Measurements from ENCODE around the gene CCDC78. TPM values are rescaled to one million over a fixed set of nuclear protein-coding genes. Genes with fewer than 3 reads are reported as not detected.
A peak's percentile ranks its signal among the peaks of the same experiment; 100 is the strongest.

CCDC78 gene
- total RNA-seq, 4 donors from 2014 or later, result 0.40 to 24.3 (median 0.98) TPM

- peaks cover 28 to 39% (median 35%) of the 10 kb centered on the region in 4 donors for H3K4me1 ChIP-seq
- intact Hi-C loops (cut with DNase I; ENCODE audit: low total_unique reads) (no loop called here), in situ Hi-C loops (cut with MboI; ENCODE audit: low pct_ligation_motif_present in 1 of 4, low pct_unique_long_range_greater_than_20kb in 1 of 4, low sequenced_read_pairs in 3 of 4) (no loop called here)
- H3K9me3 ChIP-seq, result no peaks in the 10 kb centered on the region
- no peaks in the 10 kb centered on the region for H3K36me3 ChIP-seq
- DNase-seq, result no peak
- peak overlapping the region in 1 of 4 donors; percentile 44 for H3K4me3 ChIP-seq
- TF ChIP-seq POLR2A (IDR thresholded peaks at IDR 0.05), result no peak
- TF ChIP-seq EP300 (IDR thresholded peaks at IDR 0.05; ENCODE audit: low read depth), result no peak
- TF ChIP-seq CTCF (IDR thresholded peaks at IDR 0.05), result no peak
- TF ChIP-seq POLR2AphosphoS5 (IDR thresholded peaks at IDR 0.05), result no peak
- 28% methylated on average over 8 of the region's 9 CpGs; no CpG with 5 or more reads in 1 of the 2 donors for WGBS, 2 donors (ENCODE audit: low coverage in 1 of 2)
- no peak overlapping the region for H3K27ac ChIP-seq
- peaks cover 45% of the 10 kb centered on the region for H3K27me3 ChIP-seq
Measured at GRCh38 chr16:726188-726437, 130 bp downstream of the CCDC78 start.

DNA sequence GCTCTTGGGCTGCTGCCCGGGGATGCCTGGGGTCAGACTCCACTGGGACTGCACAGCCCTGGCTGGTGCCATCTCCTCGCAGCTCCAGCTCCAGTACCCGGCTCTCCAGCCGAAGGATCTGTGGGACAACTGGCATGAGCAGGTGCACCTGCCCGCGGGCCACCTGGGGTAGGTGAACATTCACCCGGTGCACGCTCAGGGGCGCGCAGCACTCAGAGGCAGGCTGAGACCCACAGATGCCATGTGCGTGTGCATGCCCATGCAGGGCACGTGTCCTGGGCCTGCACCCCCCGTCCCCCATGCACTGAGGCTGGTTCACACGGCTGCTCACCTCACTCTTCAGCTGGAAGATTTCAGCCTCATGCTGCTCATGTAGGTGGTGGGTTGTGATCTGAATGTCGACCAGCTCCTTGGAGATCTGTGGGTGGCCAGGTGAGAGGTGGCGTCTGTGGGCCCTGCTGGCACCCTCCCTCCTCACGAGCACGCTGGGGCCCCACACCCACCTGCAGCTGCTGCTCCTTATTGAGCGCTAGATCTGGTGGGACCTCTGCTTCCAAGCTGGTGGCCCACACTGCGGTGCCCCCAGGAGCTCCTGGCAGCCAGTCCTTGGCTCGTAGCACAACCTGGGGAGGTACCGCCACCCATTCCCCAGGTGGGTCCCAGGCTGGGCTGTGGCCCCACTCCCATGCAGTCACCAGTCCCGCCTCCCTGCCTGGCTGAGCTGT, 618 bp downstream of the CCDC78 start:
- intact Hi-C loops (cut with DNase I; ENCODE audit: low total_unique reads), result no loop called here
- 52% methylated on average over 18 of the region's 23 CpGs; no CpG with 5 or more reads in 1 of the 2 donors for WGBS, 2 donors (ENCODE audit: low coverage in 1 of 2)
- in situ Hi-C loops (cut with MboI; ENCODE audit: low pct_ligation_motif_present in 1 of 4, low pct_unique_long_range_greater_than_20kb in 1 of 4, low sequenced_read_pairs in 3 of 4), result no loop called here
- Histone ChIP-seq H3K4me3 (no peak overlapping the region), H3K9me3 (no peaks in the 10 kb centered on the region), H3K27ac (no peak overlapping the region), H3K27me3 (peaks cover 45% of the 10 kb centered on the region), H3K4me1 (peaks cover 28 to 41% (median 36%) of the 10 kb centered on the region in 4 donors), H3K36me3 (no peaks in the 10 kb centered on the region)
- TF ChIP-seq POLR2AphosphoS5 (IDR thresholded peaks at IDR 0.05) (no peak), POLR2A (IDR thresholded peaks at IDR 0.05) (no peak), EP300 (IDR thresholded peaks at IDR 0.05; ENCODE audit: low read depth) (no peak), CTCF (IDR thresholded peaks at IDR 0.05) (no peak)
- no peak for DNase-seq

GRCh38 chr16:725041-725376, 1.2 kb downstream of the CCDC78 start:
- peaks cover 31 to 48% (median 42%) of the 10 kb centered on the region in 4 donors for H3K4me1 ChIP-seq
- no peak overlapping the region for H3K4me3 ChIP-seq
- in situ Hi-C loops (cut with MboI; ENCODE audit: low pct_ligation_motif_present in 1 of 4, low pct_unique_long_range_greater_than_20kb in 1 of 4, low sequenced_read_pairs in 3 of 4) (no loop called here), intact Hi-C loops (cut with DNase I; ENCODE audit: low total_unique reads) (no loop called here)
- H3K27me3 ChIP-seq, result peaks cover 45% of the 10 kb centered on the region
- no peaks in the 10 kb centered on the region for H3K36me3 ChIP-seq
- H3K27ac ChIP-seq, result no peak overlapping the region
- no peak for TF ChIP-seq POLR2AphosphoS5 (IDR thresholded peaks at IDR 0.05)
- TF ChIP-seq POLR2A (IDR thresholded peaks at IDR 0.05), result no peak
- TF ChIP-seq EP300 (IDR thresholded peaks at IDR 0.05; ENCODE audit: low read depth), result no peak
- no peak for TF ChIP-seq CTCF (IDR thresholded peaks at IDR 0.05)
- no peak for DNase-seq
- WGBS, 2 donors (ENCODE audit: low coverage in 1 of 2), result 67% methylated on average over 2 of the region's 7 CpGs; no CpG with 5 or more reads in 1 of the 2 donors
- H3K9me3 ChIP-seq, result no peaks in the 10 kb centered on the region

DNA sequence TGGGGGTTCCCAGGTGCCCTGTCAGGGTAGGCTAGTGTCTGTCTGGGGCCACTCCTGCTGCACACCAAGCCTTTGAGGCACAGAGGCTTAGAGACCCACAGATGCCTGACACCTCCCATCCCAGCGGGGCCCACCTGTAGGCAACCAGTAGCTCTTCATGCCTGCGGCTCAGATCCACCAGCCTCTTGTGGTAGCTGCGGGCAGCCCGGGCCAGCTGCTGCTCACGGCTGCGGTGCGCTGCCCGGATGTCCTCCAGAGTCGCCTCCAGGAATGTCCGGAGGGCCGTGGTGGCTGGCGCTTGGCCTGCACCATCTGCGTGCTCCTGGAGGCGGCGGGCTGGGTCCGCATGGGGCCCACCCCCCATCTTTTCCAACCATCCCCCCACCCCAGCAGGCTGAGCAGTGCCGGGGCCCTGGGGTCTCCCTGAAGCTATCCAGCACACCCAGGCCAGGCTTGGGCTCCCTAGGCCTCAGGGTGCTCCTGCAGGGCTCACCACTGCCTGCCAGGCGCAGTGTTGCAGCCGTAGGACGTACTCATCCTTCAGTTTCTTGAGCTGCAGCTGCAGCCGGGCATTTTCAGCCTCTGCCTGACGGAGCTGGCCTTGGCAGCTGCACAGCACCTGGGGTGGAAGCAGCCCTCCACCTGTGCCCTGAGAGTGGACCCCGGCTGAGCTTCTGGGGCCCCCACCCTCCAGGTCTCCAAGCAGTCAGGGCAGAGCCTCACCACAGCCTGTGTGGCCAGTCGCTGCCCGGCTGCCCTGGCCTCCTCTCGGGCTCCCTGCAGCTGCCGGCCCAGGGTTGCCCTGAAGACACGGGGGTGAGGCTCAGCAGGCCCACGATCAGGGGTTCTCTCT, 1.8 kb downstream of the CCDC78 start:
- in situ Hi-C loops (cut with MboI; ENCODE audit: low pct_ligation_motif_present in 1 of 4, low pct_unique_long_range_greater_than_20kb in 1 of 4, low sequenced_read_pairs in 3 of 4) (no loop called here), intact Hi-C loops (cut with DNase I; ENCODE audit: low total_unique reads) (no loop called here)
- 51% methylated on average over 26 of the region's 29 CpGs; no CpG with 5 or more reads in 1 of the 2 donors for WGBS, 2 donors (ENCODE audit: low coverage in 1 of 2)
- Histone ChIP-seq H3K27ac (no peak overlapping the region), H3K4me3 (no peak overlapping the region), H3K9me3 (no peaks in the 10 kb centered on the region), H3K27me3 (peaks cover 45% of the 10 kb centered on the region), H3K4me1 (peaks cover 35 to 52% (median 47%) of the 10 kb centered on the region in 4 donors), H3K36me3 (no peaks in the 10 kb centered on the region)
- no peak for DNase-seq
- TF ChIP-seq POLR2AphosphoS5 (IDR thresholded peaks at IDR 0.05) (no peak), POLR2A (IDR thresholded peaks at IDR 0.05) (no peak), CTCF (IDR thresholded peaks at IDR 0.05) (no peak), EP300 (IDR thresholded peaks at IDR 0.05; ENCODE audit: low read depth) (no peak)

Data from transverse colon (tissue), 4 donors.